Measurements from ENCODE around the gene NELL1.

NELL1 gene

GRCh38 chr11:21346361-21346760 is 677.0 kb downstream of the NELL1 start:
- no peak for DNase-seq (ENCODE audit: low read depth)

- no peak for DNase-seq (ENCODE audit: low read depth)
Observed at GRCh38 chr11:21350613-21351012, 681.2 kb downstream of the NELL1 start.

GRCh38 chr11:21353425-21353824 is 684.0 kb downstream of the NELL1 start:
- DNase-seq (ENCODE audit: low read depth), result no peak

GRCh38 chr11:21364866-21365624 is 695.7 kb downstream of the NELL1 start:
- DNase-seq (ENCODE audit: low read depth), result no peak

- no peak for DNase-seq (ENCODE audit: low read depth)
Observed at GRCh38 chr11:21369947-21370346, 700.6 kb downstream of the NELL1 start.

- DNase-seq (ENCODE audit: low read depth), result no peak
Observed at GRCh38 chr11:21371044-21371443, 701.7 kb downstream of the NELL1 start.

GRCh38 chr11:21372672-21373071 is 703.3 kb downstream of the NELL1 start:
- DNase-seq (ENCODE audit: low read depth), result no peak

GRCh38 chr11:21374376-21374775 is 705.0 kb downstream of the NELL1 start:
- no peak for DNase-seq (ENCODE audit: low read depth)

GRCh38 chr11:21385669-21386440 is 716.5 kb downstream of the NELL1 start:
- no peak for DNase-seq (ENCODE audit: low read depth)

GRCh38 chr11:21390430-21390829 is 721.0 kb downstream of the NELL1 start:
- DNase-seq (ENCODE audit: low read depth), result no peak

- no peak for DNase-seq (ENCODE audit: low read depth)
Observed at GRCh38 chr11:21396342-21397008, 727.1 kb downstream of the NELL1 start.

GRCh38 chr11:21398195-21398594 is 728.8 kb downstream of the NELL1 start:
- DNase-seq (ENCODE audit: low read depth), result no peak

GRCh38 chr11:21401496-21401895 is 732.1 kb downstream of the NELL1 start:
- DNase-seq (ENCODE audit: low read depth), result no peak

- no peak for DNase-seq (ENCODE audit: low read depth)
Observed at GRCh38 chr11:21402274-21402673, 732.9 kb downstream of the NELL1 start.

- no peak for DNase-seq (ENCODE audit: low read depth)
Observed at GRCh38 chr11:21403069-21403468, 733.7 kb downstream of the NELL1 start.

GRCh38 chr11:21405422-21405821 is 736.0 kb downstream of the NELL1 start:
- no peak for DNase-seq (ENCODE audit: low read depth)

GRCh38 chr11:21410513-21410912 is 741.1 kb downstream of the NELL1 start:
- no peak for DNase-seq (ENCODE audit: low read depth)

- no peak for DNase-seq (ENCODE audit: low read depth)
Observed at GRCh38 chr11:21411104-21411503, 741.7 kb downstream of the NELL1 start.

- DNase-seq (ENCODE audit: low read depth), result no peak
Observed at GRCh38 chr11:21411597-21411996, 742.2 kb downstream of the NELL1 start.

GRCh38 chr11:21412652-21413383 is 743.4 kb downstream of the NELL1 start:
- DNase-seq (ENCODE audit: low read depth), result no peak

GRCh38 chr11:21414953-21415352 is 745.6 kb downstream of the NELL1 start:
- no peak for DNase-seq (ENCODE audit: low read depth)

- no peak for DNase-seq (ENCODE audit: low read depth)
Observed at GRCh38 chr11:21415606-21416005, 746.2 kb downstream of the NELL1 start.
